ENCODE data around the gene IPO8.

Gene IPO8

GRCh38 chr12:30695199-30696102 lies at the start of gene IPO8:
TSS of gene IPO8 (minus strand) at chr12:30695869. CDS start at chr12:30695647, 222 bp downstream.
- peak within 1 kb of the TSS; percentile 97 for H3K27ac Mint-ChIP-seq
- ATAC-seq, result peak; percentile 92
- DNase-seq (ENCODE audit: low spot score in 2 of 2), result peak; percentile 63 to 90
- H3K36me3 Mint-ChIP-seq, result no peaks in the 10 kb centered on the region
- H3K4me1 Mint-ChIP-seq, result peaks cover 40% of the 10 kb centered on the region
- H3K9me3 Mint-ChIP-seq, result no peaks in the 10 kb centered on the region
- peak within 1 kb of the TSS; percentile 89 for H3K4me3 Mint-ChIP-seq

DNA sequence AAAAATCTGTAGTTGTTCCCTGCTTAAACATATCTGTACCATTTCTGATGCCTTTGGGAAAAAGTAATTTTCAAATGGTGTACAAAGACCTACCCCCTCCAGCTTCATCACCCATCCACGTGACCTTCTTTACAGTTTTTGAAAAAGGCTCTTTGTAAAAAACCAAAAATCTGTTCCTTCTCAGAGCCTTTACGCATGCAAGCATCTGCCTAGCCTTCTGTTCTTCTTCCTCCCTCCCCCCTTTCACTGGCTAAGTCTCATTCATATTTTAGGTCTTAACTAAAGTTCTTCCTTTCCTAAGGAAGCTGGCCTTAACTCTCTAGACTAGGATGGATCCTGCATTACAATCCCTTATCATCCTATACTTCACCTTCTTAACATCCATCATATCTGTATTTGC lies 48.7 kb upstream of the IPO8 start:
- DNase-seq (ENCODE audit: low spot score in 2 of 2) (no peak), ATAC-seq (no peak)
- H3K9me3 Mint-ChIP-seq, result no peaks in the 10 kb centered on the region
- H3K4me1 Mint-ChIP-seq, result peaks cover 11% of the 10 kb centered on the region
- H3K4me3 Mint-ChIP-seq, result no peak overlapping the region
- H3K27ac Mint-ChIP-seq, result no peak overlapping the region
- H3K36me3 Mint-ChIP-seq, result no peaks in the 10 kb centered on the region

DNA sequence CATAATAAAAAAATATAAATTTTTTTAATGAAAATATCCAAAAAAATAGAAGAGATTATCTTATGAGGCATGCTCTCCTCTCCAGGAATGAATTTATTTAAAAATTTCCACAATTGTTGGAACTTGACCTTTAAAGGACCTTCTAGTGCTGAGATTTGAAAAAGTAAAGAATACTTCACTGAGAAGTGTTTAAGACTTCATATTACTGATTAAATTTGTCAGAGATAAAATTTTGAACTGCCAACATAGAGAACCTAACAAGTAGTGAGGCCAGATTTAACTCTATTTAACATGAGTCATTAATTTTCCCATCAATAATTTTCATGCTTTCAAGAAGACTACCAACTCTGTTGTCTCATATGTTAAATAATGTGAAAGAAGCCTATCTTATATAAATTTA lies 44.6 kb upstream of the IPO8 start:
- Mint-ChIP-seq H3K27ac (no peak overlapping the region), H3K36me3 (peaks cover 12% of the 10 kb centered on the region)
- no peak for DNase-seq (ENCODE audit: low spot score in 2 of 2)

GRCh38 chr12:30739020-30739419 lies 43.4 kb upstream of the IPO8 start:
- Mint-ChIP-seq H3K36me3 (peaks cover 23% of the 10 kb centered on the region), H3K4me1 (no peaks in the 10 kb centered on the region), H3K4me3 (no peak overlapping the region), H3K27ac (no peak overlapping the region), H3K9me3 (no peaks in the 10 kb centered on the region)
- DNase-seq (ENCODE audit: low spot score in 2 of 2) (no peak), ATAC-seq (no peak)

More for the DNA sequence above, 44.6 kb upstream of the IPO8 start:
- no peak for ATAC-seq
- H3K4me3 Mint-ChIP-seq, result no peak overlapping the region
- H3K4me1 Mint-ChIP-seq, result no peaks in the 10 kb centered on the region
- H3K9me3 Mint-ChIP-seq, result no peaks in the 10 kb centered on the region

GRCh38 chr12:30732954-30733637 lies 37.4 kb upstream of the IPO8 start:
- H3K36me3 Mint-ChIP-seq, result peaks cover 46% of the 10 kb centered on the region
- no peak for ATAC-seq
- H3K4me3 Mint-ChIP-seq, result no peak overlapping the region
- no peak overlapping the region for H3K27ac Mint-ChIP-seq
- H3K9me3 Mint-ChIP-seq, result no peaks in the 10 kb centered on the region
- H3K4me1 Mint-ChIP-seq, result no peaks in the 10 kb centered on the region
- no peak for DNase-seq (ENCODE audit: low spot score in 2 of 2)

DNA sequence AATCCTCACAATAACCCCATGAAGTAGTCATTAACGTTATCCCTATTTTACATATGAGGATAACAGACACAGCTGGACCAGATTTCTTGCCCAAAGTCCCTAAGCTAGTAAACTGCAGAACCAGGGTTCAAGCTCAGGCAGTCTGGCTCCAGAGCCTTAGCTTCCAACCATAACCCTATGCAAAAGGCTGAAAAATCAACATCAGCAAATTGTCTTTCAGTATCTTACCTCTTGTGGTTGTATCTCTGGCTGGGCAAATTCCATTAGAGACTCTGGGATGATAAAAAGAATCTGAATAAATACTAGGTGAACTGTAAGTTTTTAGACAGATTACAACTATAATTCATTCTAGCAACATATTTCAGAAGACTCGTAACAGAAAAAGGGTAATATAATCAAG lies 34.3 kb upstream of the IPO8 start:
- peaks cover 52% of the 10 kb centered on the region for H3K36me3 Mint-ChIP-seq
- H3K4me1 Mint-ChIP-seq, result no peaks in the 10 kb centered on the region
- ATAC-seq, result no peak
- DNase-seq (ENCODE audit: low spot score in 2 of 2), result no peak
- peak overlapping the region; percentile 20 for H3K27ac Mint-ChIP-seq
- H3K4me3 Mint-ChIP-seq, result no peak overlapping the region
- H3K9me3 Mint-ChIP-seq, result no peaks in the 10 kb centered on the region

DNA sequence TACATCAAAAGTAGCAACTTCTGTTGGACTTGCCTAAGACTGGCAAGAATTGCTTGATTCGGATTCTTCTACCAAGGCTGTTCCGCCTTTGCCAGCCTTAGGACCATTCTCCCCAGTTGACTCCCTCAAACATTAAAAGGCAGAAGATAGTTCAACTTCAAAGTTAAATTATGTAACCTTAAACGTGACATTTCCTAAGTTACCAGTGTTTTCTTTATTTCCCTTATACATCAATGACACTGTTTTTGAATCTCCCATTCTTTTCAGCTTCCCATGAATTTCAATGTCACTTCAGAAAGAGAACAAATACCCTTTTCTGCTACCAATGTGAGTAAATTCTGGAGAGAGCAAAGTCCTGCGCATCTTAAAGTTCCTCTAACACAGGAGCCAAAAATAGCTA lies 33.9 kb upstream of the IPO8 start:
- H3K36me3 Mint-ChIP-seq, result peaks cover 50% of the 10 kb centered on the region
- no peaks in the 10 kb centered on the region for H3K4me1 Mint-ChIP-seq
- no peak for DNase-seq (ENCODE audit: low spot score in 2 of 2)
- ATAC-seq, result no peak
- H3K4me3 Mint-ChIP-seq, result no peak overlapping the region
- peak overlapping the region; percentile 20 for H3K27ac Mint-ChIP-seq
- H3K9me3 Mint-ChIP-seq, result no peaks in the 10 kb centered on the region

GRCh38 chr12:30726647-30727046 lies 31.0 kb upstream of the IPO8 start:
- Mint-ChIP-seq H3K9me3 (no peaks in the 10 kb centered on the region), H3K4me1 (no peaks in the 10 kb centered on the region), H3K27ac (no peak overlapping the region), H3K36me3 (peaks cover 58% of the 10 kb centered on the region), H3K4me3 (no peak overlapping the region)
- DNase-seq (ENCODE audit: low spot score in 2 of 2), result no peak
- no peak for ATAC-seq

- no peak for DNase-seq (ENCODE audit: low spot score in 2 of 2)
- Mint-ChIP-seq H3K4me3 (no peak overlapping the region), H3K9me3 (no peaks in the 10 kb centered on the region), H3K27ac (no peak overlapping the region), H3K36me3 (peaks cover 66% of the 10 kb centered on the region), H3K4me1 (no peaks in the 10 kb centered on the region)
- no peak for ATAC-seq
These were observed 30.1 kb upstream of the IPO8 start for GRCh38 chr12:30725739-30726138.

DNA sequence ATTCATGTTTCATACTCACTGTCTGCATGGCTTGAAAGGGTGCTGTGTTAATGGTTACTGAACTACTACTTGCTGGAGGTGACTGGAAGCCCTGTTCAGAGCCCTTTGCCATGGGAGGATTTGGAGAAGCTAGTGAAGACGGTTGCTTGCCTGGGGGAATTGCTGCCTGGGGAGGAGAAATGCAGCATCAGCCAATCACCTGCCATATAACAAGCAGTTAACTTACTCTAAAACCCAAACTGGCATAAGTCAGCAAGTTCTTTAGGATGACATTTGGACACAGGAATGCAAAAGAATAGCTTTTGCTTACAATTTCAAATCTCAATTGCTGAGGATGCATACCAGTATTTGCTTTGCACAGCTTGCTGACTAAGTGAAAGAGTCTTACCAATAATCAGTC lies 23.4 kb upstream of the IPO8 start:
- H3K4me1 Mint-ChIP-seq, result no peaks in the 10 kb centered on the region
- no peaks in the 10 kb centered on the region for H3K9me3 Mint-ChIP-seq
- H3K27ac Mint-ChIP-seq, result no peak overlapping the region
- peaks cover 57% of the 10 kb centered on the region for H3K36me3 Mint-ChIP-seq
- no peak for DNase-seq (ENCODE audit: low spot score in 2 of 2)
- ATAC-seq, result no peak
- H3K4me3 Mint-ChIP-seq, result no peak overlapping the region

DNA sequence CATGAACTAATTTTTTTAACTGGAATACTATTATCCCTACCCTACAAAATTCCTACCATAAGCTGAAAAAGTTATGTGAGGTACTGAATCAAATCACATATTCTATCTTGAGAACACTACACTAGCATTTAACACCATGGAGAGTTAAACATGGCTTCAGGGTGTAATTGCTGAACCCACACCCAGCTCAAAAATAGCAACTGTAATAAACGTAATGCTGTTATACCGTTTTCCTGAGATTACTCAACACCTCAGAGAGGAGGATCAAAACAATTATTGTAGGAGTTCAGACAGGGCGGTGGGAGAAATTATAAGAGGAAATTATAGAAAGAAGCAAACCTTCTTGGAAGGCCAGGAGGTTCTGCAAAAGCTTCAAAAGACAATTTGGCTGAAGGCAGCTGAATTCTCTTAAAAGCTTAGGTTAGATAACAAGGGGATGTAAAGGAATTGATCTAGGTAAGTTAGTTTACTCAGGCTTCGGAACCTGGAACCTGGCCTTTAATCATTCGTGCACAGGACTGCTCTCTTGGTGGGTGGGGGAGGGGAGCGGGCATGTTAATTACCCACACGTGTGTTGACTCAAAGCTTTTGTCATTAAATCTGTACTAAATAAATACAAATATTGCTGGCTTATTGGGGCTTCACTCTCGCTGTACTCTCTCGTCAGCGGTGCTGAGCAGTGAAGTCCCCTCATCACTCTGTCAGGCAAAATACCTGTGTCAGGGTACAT lies 12.1 kb upstream of the IPO8 start:
- Mint-ChIP-seq H3K27ac (no peak overlapping the region), H3K9me3 (no peaks in the 10 kb centered on the region), H3K4me3 (no peak overlapping the region), H3K36me3 (peaks cover 11% of the 10 kb centered on the region), H3K4me1 (no peaks in the 10 kb centered on the region)
- no peak for DNase-seq (ENCODE audit: low spot score in 2 of 2)
- ATAC-seq, result no peak

DNA sequence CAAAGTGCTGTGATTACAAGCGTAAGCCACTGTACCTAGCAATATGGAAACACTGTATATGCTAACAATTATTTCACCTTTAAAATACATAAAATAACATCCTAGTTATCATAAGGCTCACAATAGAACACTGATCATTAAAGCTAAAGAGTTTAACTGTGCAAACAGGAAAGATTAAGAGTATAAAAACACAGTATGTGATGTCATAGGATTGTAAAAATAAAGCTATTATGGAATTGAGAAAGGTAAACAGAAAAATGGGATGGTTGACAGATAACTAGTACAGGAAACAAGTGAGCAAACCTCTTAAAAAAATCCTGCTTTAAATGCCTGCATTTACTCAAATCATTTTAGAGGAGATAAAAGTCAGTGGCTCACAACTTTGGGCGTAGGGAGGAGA lies 10.8 kb upstream of the IPO8 start:
- H3K9me3 Mint-ChIP-seq, result no peaks in the 10 kb centered on the region
- H3K4me3 Mint-ChIP-seq, result no peak overlapping the region
- no peaks in the 10 kb centered on the region for H3K4me1 Mint-ChIP-seq
- H3K27ac Mint-ChIP-seq, result no peak overlapping the region
- DNase-seq (ENCODE audit: low spot score in 2 of 2) (no peak), ATAC-seq (no peak)
- H3K36me3 Mint-ChIP-seq, result peaks cover 8% of the 10 kb centered on the region

GRCh38 chr12:30701056-30701455 lies 5.4 kb upstream of the IPO8 start:
- Mint-ChIP-seq H3K27ac (no peak overlapping the region), H3K9me3 (no peaks in the 10 kb centered on the region), H3K4me1 (peaks cover 5% of the 10 kb centered on the region), H3K36me3 (no peaks in the 10 kb centered on the region), H3K4me3 (no peak overlapping the region)
- DNase-seq (ENCODE audit: low spot score in 2 of 2) (no peak), ATAC-seq (no peak)

DNA sequence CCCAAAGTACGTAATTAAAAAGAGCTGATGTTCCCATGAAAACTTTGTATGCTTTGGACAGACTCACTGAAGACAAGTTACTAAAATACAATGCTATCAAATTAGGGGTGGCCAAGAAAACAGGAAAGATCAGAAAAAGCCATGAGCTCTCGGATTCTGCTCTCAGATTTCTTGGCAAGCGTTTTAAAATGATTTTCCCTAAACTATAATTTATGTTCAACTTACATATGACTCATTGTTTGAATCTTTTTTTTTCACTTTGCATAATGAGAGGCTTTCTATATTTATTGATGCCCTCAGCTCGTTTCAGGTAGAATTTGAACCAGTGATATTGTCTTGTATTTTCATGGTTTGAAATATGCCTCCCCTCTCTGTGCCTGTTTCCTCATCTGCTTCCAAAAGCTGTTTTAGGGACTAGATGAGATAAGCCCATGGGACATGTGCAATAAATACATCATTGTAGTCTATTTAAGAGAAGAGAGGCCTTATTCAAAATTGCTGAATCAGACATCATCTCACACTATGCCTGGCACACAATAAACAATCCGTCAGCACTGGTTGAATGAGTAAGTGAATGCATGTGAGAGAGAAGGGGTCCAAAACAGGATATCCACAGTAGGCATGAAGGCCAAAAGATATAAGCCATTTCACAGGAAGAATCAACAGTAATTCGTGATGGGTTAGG lies 4.7 kb upstream of the IPO8 start:
- Mint-ChIP-seq H3K4me3 (no peak overlapping the region), H3K4me1 (peaks cover 9% of the 10 kb centered on the region), H3K27ac (no peak overlapping the region), H3K9me3 (no peaks in the 10 kb centered on the region), H3K36me3 (no peaks in the 10 kb centered on the region)
- DNase-seq (ENCODE audit: low spot score in 2 of 2) (no peak), ATAC-seq (no peak)

DNA sequence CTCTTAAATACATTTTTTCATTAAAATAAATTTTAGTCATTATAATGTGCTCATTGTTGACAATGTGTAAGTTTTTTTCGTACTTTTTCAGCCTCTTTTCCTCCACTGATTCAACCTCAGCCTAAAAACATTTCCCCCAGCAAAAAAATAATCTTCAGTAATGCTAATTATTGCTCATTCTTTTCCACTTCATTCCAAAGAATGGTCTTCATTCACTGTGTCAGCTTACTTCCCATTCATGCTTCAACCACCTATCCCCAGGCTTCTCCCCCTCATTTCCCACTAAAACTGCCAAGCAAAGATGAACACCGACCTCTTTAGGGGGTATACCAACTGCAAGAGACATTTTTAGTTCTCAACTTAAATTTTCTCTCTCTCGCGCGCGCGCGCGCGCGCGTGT lies 2.7 kb upstream of the IPO8 start:
- ATAC-seq, result no peak
- Mint-ChIP-seq H3K36me3 (no peaks in the 10 kb centered on the region), H3K4me3 (no peak overlapping the region), H3K9me3 (no peaks in the 10 kb centered on the region), H3K27ac (no peak overlapping the region), H3K4me1 (peaks cover 25% of the 10 kb centered on the region)
- no peak for DNase-seq (ENCODE audit: low spot score in 2 of 2)

All from stimulated activated effector memory CD8-positive, alpha-beta T cell treated with anti-CD3 and anti-CD28 coated beads, Interleukin-12 subunit alpha, Interleukin-12 subunit beta, amount 100 ng/mL, for 72 hours (primary cell).